WERI-Rb-1 (cell line): ENCODE results near the gene DQX1.

Experiments
- DNase-seq: peaks from one replicate; pipeline ENCODE4 v3.0.0-alpha.2; 2020
- H3K27ac ChIP-seq: fragments of 250-450 bp; sonication (Bioruptor Pico); 2 replicates; pipeline ENCODE4 v1.5.1; 2020; ENCODE audit warnings: mild to moderate bottlenecking, moderate library complexity
- H3K27me3 ChIP-seq: fragments of 250-450 bp; sonication (Bioruptor Pico); 2 replicates; pipeline ENCODE4 v1.5.1; 2021; ENCODE audit warnings: mild to moderate bottlenecking, low read depth, moderate library complexity; ENCODE audit not compliant: insufficient read depth, severe bottlenecking
- H3K36me3 ChIP-seq: fragments of 250-450 bp; sonication (Bioruptor Pico); 2 replicates; pipeline ENCODE4 v1.5.1; 2020; ENCODE audit warnings: mild to moderate bottlenecking, moderate library complexity
- H3K4me3 ChIP-seq: 2 replicates; pipeline ENCODE4 v1.5.1; 2011; ENCODE audit warnings: low read depth, mild to moderate bottlenecking, control low read depth, low read length
- H3K9me3 ChIP-seq: fragments of 250-450 bp; sonication (Bioruptor Pico); 2 replicates; pipeline ENCODE4 v1.5.1; 2021; ENCODE audit warnings: mild to moderate bottlenecking, moderate library complexity; ENCODE audit not compliant: severe bottlenecking
- TF ChIP-seq, protein P1 (sequence below): IDR thresholded peaks from 2 replicates; pipeline ENCODE4 v1.5.1; 2011; ENCODE audit warnings: low read depth, mild to moderate bottlenecking, control low read depth, inconsistent platforms, low read length

The DQX1 gene

DNA sequence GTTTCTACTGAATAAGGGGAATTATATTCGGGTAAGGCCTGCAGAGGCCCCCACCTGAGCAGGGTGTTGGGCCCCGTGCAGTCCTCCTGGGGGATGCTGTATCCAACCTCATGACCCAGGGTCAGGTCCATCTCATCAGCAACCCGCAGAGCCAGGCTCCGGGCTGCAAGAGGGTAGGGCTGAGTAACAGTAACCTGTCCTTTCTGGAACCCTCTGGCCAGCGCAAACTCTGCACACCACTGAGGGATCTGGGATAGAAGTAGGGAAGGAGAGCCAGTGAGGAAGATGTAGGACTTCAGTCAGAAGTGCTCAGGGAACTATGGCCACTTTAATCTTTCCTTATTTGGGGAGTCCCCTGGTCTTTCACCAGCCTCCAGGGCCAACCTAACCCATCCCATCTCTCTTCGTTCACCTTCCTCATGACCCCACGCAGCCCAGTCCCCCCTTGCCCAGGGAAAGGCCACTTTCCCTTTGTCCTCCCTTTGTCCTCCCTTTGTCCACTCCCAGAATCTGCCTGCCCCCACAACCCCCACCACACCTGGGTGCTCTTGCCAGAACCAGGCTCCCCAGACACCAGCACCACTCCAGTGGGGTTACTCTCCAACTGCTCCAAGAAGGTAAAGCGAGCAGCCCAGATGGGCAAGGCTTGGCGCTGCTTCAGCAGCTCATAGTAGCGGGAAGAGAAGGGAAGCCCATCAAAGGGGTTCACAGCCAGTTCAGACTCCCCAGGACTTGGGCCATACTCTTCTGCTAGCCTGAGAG is 895 bp downstream of the DQX1 start:
- Histone ChIP-seq H3K27me3 (no peaks in the 10 kb centered on the region), H3K9me3 (no peaks in the 10 kb centered on the region), H3K4me3 (no peak overlapping the region), H3K27ac (no peak overlapping the region), H3K36me3 (peaks cover 35% of the 10 kb centered on the region)
- TF ChIP-seq, protein P1, sequence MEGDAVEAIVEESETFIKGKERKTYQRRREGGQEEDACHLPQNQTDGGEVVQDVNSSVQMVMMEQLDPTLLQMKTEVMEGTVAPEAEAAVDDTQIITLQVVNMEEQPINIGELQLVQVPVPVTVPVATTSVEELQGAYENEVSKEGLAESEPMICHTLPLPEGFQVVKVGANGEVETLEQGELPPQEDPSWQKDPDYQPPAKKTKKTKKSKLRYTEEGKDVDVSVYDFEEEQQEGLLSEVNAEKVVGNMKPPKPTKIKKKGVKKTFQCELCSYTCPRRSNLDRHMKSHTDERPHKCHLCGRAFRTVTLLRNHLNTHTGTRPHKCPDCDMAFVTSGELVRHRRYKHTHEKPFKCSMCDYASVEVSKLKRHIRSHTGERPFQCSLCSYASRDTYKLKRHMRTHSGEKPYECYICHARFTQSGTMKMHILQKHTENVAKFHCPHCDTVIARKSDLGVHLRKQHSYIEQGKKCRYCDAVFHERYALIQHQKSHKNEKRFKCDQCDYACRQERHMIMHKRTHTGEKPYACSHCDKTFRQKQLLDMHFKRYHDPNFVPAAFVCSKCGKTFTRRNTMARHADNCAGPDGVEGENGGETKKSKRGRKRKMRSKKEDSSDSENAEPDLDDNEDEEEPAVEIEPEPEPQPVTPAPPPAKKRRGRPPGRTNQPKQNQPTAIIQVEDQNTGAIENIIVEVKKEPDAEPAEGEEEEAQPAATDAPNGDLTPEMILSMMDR, result no peak
- DNase-seq, result no peak

DNA sequence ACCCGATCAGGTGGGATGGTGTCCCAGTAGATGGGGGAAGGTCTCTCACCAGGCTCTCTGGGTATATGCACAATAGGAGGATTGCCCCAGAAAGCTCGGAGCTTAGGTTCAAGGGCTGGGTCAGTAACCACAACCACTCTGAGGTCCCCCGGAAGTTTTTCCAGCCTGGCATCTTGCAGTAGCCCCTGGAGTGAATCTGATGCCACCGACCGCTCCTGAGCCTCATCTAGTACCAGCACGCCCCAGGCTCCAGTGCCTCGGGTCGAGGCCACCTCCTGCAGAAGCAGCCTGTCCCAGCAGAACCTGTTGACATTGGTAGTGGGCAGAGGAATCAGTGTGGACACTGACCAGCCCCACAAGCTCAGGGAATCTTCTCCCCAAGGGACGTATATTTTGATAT is 2.0 kb downstream of the DQX1 start:
- H3K27me3 ChIP-seq, result no peaks in the 10 kb centered on the region
- DNase-seq, result no peak
- TF ChIP-seq, protein P1, result no peak
- no peak overlapping the region for H3K27ac ChIP-seq
- peaks cover 35% of the 10 kb centered on the region for H3K36me3 ChIP-seq
- no peak overlapping the region for H3K4me3 ChIP-seq
- H3K9me3 ChIP-seq, result no peaks in the 10 kb centered on the region

DNA sequence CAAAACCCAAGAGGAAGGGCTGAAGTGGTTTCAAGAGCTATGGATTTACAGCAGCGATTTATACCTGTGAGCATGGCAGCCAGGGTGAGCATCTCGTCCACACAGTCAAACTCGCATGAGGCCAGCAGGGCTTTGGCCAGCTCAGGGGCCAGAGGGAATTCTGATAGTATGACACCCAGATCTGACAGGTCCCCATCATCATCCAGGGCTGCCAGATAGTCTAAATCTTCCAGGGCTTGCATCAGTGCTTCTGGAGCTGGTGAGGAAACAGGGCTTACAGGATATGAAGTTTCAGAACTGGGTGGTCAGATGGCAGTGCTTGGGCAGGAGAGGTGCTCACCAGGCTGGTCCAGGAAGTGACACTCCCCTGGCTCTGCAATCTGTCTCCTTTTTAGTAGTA is 3.5 kb downstream of the DQX1 start:
- Histone ChIP-seq H3K27me3 (no peaks in the 10 kb centered on the region), H3K9me3 (no peaks in the 10 kb centered on the region), H3K27ac (no peak overlapping the region), H3K4me3 (no peak overlapping the region), H3K36me3 (peaks cover 24% of the 10 kb centered on the region)
- no peak for DNase-seq
- TF ChIP-seq, protein P1, result no peak

DNA sequence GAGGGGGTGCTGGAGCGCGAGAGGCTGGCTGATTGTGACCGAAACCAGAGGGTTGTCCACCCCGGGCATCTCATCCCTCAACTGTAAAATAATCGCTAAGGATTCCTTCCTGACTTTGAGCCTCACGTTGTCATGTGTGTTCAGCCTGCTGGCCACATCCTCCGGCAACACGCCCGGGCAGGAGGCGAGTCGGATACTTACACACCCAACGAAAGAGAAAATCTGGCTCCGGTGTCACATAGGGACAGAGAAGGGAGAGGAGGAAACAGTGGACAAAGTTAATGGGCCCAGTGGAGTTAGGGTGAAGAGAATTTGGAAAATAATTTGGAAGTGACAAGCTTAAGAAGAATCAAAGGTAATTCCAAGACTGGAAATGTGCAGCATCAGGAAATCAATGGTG is 9.4 kb downstream of the DQX1 start:
- Histone ChIP-seq H3K36me3 (peaks cover 10% of the 10 kb centered on the region; the same call in 1 of the 2 replicates), H3K4me3 (no peak overlapping the region)
- TF ChIP-seq, protein P1, result no peak

DNA sequence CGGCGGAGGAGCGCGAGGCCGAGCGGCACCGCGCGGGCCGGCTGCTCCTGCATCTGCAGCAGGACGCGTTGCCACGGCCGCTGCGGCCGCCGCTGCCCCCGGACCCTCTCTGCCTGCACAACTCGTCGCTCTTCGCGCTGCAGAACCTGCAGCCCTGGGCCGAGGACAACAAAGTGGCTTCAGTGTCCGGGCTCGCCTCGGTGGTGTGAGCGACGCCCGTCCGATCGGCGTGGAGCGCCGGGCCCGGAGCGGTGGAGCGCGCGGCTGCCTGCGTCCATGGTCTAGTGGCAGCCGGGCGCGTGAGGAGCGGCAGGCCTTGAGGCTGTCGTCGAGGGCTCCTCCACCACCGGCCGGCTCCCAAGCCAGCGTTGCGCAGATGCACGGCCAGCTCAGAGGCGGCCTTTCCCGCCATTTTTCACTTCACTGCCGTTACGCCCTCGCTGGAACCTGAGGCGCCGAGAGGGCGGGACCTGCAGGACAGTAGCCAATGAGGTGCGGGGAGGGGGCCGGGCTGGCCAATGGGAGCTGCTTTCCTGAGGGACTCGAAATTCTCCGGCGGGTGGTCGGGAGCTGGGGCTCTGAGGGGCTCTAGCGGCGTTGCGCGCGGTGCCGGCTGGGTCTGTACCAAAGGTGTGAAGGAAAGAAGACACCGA is 9.9 kb downstream of the DQX1 start:
- no peaks in the 10 kb centered on the region for H3K27me3 ChIP-seq
- peak overlapping the region; percentile 61 for H3K27ac ChIP-seq
- H3K4me3 ChIP-seq, result no peak overlapping the region
- H3K9me3 ChIP-seq, result no peaks in the 10 kb centered on the region
- no peak for DNase-seq
- H3K36me3 ChIP-seq, result peaks cover 10% of the 10 kb centered on the region; the same call in 1 of the 2 replicates
- TF ChIP-seq, protein P1, result no peak

More for the DNA sequence above, 9.4 kb downstream of the DQX1 start:
- Histone ChIP-seq H3K27ac (peak overlapping the region; percentile 61), H3K27me3 (no peaks in the 10 kb centered on the region), H3K9me3 (no peaks in the 10 kb centered on the region)
- peak; percentile 63 for DNase-seq
